Hematopoietic multipotent progenitor cell treated with erythropoietin and hydrocortisone succinate and interleukin-3 and kit ligand, for 8 days (in vitro differentiated cells): ENCODE data around the gene NFIC.
"Not testable (repeated sequence)": the region's sequence is repeated elsewhere in the genome, so short reads cannot be mapped to it uniquely, and the experiment has no call there.

Source experiments
- DNase-seq: peaks from one replicate; pipeline ENCODE4 v3.0.0-alpha.2; 2015

The NFIC gene

DNA sequence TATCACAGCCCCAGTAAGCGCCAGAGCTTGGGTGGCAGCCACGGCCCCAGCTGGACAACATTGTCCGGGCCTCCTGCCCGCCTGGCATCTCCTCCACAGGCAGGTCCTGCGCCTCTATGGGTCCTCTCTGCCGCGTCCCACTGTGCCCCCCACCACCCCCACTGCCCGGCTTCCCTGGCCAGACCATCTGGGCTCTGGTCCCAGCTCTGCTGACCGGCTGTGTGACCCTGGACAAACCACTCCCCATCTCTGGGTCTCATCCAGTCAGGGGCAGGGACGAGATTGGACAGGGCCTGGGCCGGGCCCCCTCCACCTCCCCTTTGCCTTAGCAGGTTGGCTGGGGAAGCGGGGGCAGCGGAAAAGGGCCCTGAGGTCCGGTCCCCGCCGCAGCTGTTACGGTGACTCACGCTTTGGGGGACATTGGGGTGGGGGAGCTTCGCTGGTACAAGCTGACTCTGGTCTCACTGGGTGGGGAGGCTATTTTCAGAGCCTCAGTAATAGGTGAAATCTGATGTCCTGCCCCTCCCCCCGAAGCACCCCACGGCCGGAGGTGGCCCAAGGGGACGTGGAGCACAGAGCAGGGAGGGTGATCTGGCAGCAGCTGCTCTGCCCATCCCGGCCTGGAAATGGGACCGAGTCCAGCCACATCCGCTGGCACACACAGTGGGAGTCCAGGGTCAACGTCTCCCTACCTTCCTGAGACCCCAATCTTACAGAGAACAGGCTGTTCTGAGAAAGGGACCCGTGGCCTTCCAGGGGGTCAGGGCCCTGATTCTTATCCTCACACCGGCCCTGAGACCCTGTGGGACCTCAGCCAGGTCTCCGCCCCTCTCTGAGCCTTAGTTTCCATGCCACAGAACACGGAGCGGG, 9.1 kb downstream of the NFIC start:
- no peak for DNase-seq

DNA sequence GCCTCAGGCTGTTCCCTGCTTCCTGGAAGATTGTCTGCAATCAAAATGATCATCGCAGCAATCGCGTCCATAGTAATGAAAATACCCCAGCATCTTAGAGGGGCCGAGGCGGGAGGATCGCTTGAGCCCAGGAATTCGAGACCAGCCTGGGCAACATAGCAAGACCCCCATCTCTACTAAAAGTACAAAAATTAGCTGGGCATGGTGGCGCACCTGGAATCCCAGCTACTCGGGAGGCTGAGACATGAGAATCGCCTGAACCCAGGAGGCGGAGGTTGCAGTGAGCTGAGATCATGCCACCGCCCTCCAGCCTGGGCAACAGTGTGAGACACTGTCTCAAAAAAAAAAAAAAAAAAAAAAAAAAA, 9.7 kb downstream of the NFIC start:
- not testable (repeated sequence) for DNase-seq

DNA sequence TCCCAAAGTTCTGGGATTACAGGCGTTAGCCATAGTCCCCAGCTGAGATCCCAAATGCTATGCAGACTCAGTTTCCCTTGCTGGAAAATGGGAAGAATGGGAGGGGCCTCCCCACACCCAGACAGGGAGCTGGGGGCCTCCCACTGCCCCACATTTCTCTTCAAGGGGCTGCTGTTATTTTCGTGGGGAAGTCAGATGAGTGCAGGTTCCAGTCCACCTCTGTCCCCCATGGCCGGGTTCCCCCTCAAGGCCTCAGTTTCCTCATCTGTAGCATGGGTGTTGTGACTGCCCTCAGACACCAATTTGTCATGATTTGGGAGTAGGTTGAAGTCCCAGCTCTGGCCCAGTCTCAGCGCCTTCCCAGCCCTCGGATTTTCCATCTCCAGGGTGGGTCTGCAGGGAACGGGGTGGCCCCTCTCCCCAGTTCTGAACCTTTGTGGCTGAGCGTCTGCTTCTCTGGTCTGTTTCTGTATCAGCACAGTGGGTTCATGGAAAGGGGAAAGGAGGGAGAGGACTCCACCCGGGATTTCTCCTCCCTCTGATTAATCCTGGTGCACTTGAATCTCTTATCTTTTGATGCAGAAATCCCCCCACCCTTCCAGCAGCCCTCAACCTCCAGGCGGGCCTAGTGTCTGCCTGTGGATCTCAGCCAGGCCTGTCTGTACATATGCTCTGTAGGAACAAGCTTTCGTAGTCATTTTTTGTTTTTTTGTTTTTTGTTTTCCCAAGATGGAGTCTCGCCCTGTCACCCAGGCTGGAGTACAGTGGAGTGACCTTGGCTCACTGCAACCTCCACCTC, 12.2 kb downstream of the NFIC start:
- DNase-seq = peak; percentile 78

DNA sequence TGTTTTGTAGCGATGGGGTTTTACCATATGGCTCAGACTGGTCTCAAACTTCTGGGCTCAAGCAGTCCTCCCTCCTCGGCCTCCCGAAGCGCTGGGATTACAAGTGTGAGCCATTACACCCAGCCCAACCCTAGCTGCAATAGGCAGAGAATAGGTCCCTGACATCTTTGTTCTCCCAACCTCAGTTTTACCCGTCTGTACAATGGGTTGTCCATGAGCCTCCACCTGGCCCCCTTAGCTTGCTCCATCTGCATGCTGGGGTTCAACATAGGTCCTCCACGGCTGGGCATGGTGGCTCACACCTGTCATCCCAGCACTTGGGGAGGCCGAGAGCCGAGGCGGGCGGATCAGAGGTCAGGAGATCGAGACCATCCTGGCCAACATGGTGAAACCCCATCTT, 14.4 kb downstream of the NFIC start:
- DNase-seq = no peak

DNA sequence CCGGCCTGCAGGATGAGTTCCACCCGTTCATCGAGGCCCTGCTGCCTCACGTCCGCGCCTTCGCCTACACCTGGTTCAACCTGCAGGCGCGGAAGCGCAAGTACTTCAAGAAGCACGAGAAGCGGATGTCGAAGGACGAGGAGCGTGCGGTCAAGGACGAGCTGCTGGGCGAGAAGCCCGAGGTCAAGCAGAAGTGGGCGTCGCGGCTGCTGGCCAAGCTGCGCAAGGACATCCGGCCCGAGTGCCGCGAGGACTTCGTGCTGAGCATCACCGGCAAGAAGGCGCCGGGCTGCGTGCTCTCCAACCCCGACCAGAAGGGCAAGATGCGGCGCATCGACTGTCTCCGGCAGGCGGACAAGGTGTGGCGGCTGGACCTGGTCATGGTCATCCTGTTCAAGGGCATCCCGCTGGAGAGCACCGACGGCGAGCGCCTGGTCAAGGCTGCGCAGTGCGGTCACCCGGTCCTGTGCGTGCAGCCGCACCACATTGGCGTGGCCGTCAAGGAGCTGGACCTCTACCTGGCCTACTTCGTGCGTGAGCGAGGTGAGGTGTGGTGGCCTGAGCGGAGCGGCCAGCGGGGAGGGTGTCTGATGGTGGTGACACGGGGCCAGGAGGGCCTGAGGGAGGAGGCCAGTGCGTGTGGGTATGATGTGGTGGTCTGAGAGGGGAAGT, 15.5 kb downstream of the NFIC start:
- no peak for DNase-seq

DNA sequence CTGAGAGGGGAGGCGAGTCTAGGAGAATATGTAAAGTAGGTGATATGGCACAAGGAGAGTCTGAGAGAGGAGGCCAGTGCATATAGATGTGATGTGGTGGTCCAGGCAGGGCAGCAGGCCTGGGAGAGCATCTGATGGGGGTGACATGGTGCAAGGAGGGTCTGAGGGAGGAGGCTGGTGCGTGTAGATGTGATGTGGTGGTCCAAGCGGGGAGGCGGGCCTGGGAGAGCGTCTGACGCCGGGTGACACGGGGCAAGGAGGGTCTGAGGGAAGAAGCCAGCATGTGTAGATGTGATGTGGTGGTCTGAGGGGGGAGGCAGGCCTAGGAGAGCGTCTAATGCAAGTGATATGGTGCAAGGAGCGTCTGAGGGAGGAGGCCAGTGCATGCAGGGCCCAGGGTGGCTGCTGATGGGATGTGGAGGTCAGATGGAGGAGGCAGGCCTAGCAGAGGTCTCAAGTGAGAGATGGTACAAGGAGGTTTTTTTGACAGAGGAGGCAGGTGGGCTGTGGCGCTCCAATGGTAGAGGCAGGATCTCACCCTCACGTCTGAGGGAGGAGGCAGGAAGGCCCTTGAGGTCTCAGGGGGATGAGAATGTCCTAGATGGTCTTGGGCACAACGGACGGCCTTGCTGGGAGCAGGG, 16.2 kb downstream of the NFIC start:
- no peak for DNase-seq

DNA sequence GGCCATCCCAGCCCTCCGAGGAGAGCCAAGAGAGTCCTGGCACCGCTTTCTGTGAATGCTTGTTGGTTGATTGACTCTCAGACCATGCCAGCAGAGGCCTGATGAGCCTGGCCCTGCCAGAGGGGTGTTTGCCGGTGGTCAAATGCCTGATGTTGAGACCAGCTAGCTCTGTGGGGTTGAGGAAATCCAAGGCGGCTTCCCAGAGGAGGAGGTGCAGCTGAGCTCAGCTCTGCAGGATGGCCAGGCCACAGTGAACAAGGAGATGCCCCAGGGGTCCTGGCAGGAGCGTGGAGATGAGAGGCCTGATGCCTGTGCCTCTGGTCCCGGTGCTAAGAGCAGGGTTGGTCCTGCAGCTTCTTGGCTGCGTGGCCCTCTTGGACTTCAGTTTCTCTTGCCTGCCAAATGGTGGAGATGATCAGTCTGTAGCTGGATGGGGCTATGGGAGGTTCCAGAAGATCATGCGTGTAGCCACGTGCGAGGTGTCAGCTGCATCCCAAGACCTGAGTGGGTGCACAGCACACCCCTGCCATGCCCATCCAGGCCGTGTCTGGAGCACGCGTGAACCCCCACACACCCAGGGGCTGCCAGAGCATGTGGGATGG, 16.8 kb downstream of the NFIC start:
- no peak for DNase-seq

DNA sequence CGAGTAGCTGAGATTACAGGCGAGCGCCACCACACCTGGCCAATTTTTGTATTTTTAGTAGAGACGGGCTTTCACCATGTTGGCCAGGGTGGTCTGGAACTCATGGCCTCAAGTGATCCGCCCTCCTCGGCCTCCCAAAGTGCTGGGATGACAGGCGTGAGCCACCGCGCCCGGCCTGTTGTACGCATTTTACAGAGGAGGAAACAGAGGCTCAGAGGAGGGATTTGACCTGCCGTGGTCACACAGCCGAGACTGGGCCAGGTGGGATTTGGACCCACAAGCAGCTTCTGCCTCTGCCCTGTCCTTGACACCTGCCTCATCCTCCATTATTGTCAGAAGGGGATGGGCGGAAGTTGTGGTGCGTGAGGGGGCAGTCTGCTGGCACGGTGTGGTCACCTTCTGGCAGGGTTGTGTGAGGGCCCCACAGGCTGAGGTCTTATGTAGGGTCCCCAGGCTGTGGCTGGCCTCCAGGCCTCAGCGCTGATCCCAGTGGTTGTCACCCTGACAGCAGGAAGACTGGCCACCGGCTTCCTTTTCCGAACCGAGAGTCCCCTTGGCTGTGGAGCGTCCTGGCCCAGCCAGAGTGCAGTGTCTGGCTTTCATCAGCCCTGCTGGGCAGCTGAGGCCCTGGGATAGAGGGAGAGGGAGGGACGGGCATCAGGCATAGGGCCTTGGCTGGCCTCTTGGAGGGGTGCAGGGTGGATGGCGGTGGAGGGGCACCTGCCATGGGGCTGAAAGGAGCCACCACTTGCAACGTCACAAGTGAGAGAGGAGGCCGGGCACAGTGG, 20.3 kb downstream of the NFIC start:
- DNase-seq = no peak

DNA sequence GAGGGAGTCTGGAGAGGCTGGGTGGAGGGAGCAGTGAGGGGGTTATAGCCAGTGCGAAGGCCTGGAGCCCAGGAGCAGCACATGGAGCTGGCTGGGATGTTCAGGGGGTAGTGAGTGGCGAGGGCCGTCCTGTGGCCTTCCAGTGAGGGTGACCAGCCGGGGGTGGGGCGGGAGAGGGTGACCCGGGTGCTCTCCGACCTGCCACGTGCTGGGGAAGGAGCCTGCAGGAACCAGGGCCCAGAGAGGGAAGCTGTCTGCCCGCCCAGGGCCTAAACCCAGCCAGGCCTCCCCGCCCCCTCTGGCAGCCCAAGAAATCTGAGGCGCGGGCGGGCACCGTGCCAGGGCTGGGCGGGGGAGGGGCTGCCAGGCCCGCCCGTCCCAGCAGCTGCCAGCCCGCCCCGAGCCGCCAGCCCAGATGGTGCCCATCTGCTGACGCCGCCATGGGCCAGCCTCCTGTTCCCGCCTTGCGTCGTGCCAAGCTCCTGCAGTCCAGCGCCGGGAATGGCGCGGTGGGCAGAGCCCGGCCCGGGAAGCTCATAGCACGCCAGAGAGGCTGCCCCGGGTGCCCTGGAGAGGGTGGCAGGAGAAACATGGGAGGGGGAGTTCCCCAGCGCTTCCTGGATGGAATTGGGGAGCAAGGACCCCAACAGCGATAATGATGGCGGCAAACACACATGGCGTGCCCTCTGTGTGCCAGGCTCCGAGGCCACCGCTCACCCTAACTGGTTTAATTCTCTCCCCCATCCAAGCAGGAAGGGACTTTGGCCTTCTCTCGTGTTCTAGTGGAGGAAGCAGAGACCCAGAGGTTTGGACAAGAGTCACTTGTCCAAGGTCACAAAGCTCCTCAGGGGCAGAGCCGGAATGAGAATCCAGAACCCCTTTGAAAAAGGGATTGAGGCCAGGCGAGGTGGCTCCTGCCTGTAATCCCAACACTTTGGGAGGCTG, 21.5 kb downstream of the NFIC start:
- DNase-seq = peak; percentile 59

DNA sequence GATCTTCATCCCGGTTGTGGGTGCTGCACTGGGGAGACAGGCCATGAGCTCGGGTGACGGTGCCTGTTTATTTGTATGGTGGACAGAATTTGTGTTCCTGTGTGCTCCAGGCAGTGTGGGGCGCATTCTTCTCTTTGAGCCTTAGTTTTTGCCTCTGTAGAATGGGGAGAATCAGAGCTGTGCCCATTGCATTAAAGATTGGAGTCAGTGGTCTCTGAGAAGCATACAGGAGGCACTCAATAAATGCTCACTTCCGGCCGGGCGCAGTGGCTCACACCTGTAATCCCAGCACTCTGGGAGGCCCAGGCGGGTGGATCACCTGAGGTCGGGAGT, 23.0 kb downstream of the NFIC start:
- DNase-seq = no peak

DNA sequence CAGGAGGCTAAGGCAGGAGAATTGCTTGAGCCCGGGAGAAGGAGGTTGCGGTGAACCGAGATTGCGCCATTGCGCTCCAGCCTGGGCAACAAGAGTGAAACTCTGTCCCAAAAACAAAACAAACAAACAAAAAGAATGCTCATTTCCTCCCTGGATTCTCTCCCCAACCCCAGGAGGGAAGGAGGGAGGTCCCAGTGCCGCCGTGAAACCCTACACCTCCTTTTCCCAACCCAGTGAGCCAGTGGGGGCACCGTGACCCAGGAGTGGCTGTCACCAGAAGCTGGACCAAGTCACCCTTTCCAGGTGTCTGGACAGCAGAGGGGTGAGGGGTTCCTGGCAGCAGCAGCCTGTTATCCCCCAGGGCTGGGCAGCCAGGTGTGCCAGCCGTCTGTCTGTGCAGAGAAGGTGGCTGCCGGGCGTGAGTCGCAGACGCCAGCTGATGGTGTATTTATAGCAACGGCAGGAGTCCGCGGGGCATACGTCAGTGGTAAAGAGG, 23.5 kb downstream of the NFIC start:
- no peak for DNase-seq

DNA sequence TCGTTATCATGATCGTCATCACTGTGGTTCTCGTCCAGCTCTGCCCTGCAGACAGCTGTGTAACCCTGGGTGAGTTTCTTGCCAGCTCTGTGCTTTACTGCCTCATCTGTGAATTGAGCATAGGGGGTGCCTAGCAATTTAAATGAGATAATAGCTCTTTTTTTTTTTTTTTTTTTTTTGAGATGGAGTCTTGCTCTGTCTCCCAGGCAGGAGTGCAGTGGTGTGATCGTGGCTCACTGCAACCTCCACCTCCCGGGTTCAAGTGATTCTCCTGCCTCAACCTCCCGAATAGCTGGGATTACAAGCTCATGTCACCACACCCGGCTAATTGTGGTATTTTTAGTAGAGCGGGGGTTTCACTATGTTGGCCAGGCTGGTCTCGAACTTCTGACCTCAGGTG, 25.5 kb downstream of the NFIC start:
- not testable (repeated sequence) for DNase-seq

DNA sequence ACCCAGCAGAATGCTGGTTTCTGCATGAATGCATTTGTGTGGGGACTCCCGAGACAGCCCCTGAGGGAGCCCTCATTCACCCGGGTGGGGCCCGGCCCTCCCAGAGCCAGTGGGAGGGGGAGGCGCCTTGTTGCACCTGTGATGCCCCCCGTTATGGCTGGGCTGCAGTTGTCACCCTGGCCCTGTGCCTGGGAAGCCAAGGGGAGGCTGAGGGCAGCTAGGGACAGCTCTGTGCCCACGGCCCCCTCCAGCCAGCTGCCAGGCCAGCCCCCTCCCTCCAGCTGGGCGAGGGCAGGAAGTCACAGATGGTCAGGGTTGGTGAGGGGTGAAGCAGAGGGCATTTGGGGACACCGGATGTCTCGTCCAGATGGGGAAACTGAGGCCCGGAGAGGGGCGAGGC, 26.1 kb downstream of the NFIC start:
- no peak for DNase-seq

DNA sequence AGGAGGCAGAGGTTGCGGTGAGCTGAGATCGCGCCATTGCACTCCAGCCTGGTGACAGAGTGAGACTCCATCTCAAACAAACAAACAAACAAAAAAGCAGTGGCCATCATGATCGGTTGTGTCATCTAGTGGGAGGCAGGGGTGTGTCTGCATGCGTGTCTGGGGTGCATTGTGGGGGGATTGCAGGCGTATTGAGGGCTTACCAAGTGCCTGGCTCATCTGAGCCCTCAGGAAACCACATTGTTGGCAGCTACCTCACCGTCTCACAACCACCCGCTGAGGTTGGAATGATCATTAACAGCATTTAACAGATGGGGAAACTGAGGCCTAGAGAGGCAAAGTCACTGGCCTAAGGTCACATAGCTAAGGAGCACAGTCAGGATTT, 30.5 kb downstream of the NFIC start:
- DNase-seq = no peak

DNA sequence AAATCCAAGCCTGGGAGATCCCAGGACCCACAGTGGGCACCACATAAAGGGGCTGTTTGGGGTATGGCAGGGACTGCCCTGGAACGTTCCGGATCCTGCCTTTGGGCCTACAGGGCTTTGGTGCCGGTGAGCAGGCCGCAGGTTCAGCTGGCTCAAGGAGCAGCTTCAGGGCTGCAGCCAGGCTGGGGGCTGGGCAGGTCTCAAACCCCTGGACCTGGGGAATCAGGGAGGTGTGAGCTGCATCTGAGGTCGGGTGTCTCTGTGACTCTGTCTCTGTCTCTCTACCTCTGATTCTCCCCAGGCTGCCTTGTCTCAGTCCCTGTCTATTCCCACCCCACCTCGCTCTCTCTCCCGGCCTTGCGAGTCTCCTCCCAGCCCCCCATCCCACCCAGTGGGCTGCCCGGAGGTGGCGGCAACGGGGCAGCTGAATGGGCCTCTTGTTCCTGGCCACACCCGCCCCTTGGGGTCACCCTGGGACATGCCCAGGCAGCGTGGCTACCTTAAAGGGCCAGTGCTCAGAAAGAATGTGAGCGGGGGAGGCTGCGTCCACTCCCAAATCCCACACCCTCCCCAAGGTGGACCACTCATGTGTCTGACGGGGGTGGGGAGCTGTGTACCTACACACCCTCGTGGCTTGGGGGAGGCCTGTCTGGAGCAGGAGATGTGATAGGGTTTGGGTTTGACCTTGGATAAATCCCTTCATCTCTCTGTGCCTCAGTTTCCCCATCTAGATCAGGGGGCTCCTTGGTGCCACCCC, 31.1 kb downstream of the NFIC start:
- peak; percentile 40 for DNase-seq

DNA sequence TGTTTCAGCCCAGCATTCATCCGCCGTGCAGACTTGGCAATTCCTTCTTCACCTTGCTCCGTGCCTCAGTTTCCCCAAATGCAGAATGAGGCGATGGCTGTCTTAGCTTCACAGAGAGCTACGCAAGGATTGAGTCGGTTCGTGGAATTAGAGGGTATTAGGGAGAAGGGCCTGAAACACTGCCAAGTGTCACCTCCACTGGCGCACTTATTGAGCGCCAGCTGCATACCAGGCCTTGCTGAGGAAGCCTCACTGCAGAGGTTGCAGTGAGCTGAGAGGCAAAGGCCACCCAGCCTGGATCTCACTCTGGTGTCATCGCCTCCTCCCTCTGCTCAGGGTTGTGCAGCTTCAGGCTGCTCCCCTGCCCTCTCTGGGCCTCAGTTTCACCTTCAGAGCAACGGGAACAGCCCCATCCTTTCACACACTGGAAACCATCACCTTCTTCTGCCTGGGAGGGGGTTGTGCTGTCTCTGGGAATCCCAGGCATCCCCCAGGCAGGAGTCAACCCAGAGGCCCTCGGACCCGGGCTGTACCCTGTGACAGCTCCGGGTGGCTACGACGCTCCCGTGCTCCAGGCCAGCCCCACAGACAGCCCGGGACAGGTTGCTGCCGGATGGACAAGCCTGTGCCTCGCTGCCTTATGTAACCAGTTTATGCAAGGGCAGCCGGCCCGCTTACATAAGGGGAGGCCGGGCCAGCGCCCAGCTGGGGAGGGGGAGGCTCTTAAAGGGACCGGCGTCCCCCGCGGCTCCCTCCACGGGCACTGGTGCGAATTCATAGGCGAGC, 31.9 kb downstream of the NFIC start:
- DNase-seq = no peak

DNA sequence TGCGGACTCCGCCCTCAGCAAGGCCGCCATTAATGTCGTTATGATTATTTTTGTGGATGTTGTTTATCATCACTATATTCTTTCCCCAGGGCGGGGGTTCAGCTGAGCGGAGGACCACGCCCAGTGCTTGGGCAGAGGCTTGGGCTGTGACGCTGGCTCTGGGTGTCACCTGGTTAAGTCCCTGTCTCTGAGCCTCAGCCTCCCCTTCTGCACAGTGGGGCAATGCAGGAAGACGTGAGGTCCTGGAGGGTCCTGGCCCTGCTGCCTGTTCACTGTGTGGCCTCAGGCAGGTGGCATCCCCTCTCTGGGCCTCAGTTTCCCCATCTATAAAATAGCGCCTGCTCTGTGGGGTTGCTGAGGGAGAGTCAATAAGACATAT, 32.5 kb downstream of the NFIC start:
- DNase-seq = peak; percentile 27

DNA sequence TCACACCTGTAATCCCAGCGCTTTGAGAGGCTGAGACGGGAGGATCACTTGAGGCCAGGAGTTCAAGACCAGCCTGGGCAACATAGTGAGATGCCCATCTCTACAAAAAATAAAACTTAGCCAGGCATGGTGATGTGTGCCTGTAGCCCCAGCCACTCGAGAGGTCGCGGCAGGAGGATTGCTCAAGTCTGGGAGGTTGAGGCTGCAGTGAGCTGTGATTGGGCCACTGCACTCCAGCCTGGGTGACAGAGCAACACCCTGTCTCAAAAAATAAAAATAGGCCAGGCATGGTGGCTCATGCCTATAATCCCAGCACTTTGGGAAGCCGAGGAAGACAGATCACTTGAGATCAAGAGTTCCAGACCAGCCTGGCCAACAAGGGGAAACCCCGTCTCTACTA, 32.9 kb downstream of the NFIC start:
- DNase-seq = not testable (repeated sequence)
